IPS-NIHi7 (cell line): ENCODE measurements around the gene CHRM4.

Source experiments
- DNase-seq: peaks from one replicate; pipeline ENCODE4 v3.0.0; 2012; ENCODE audit warnings: mixed read lengths; ENCODE audit errors: extremely low spot score

CHRM4 gene

GRCh38 chr11:46367244-46367915 lies 24.2 kb downstream of the CHRM4 start:
- DNase-seq = peak; percentile 70

DNA sequence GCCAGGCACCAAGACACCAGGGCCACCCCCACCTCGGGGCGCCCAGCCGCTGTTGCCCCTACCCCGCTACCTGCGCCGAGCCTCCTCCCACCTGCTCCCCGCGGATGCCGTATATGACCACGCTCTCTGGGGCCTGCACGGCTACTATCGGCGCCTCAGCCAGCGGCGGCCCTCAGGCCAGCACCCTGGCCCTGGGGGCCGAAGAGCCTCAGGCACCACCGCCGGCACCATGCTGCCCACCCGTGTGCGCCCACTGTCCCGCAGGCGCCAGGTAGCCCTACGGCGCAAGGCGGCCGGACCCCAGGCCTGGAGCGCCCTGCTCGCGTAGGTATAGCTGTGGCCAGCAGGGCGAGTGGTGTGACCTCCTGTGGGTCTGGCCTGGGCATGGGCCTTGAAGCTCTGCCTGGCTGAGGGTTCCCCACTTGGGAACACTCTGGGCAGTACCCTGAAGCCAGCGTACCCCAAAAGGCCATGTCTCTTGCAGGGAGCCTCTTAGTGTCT lies 24.9 kb downstream of the CHRM4 start:
- no peak for DNase-seq

DNA sequence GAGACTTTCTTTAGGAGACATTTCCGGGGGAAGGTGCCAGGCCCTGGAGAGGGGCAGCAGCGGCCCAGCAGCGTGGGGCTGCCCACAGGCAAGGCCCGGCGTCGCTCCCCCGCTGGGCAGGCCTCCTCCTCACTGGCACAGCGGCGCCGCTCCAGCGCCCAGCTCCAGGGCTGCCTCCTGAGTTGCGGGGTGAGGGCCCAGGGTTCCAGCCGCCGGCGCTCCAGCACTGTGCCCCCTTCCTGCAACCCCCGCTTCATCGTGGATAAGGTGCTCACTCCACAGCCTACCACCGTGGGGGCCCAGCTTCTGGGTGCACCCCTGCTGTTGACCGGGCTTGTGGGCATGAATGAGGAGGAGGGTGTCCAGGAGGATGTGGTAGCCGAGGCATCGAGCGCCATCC lies 25.3 kb downstream of the CHRM4 start:
- no peak for DNase-seq

DNA sequence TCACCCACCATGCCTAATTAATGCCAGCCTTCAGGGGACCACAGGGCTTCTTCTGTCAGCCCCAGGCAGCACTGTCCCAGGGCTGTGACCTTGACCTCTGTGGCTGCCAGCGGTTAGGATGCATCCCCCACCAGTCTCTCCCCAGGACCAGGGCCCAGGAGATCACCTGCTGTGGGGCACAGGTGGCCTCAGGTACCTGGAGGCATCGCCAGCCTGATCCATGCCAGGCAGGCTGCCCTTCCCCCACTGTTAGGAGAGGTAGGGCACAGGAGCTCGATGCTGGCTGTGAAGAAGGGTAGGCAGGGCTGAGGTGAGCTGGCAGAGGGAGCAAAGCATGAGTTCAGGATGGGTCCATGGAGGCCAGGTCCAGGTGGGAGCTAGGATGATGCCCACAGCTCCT lies 26.8 kb downstream of the CHRM4 start:
- no peak for DNase-seq

- DNase-seq = no peak
Measured at GRCh38 chr11:46364056-46364455, 27.5 kb downstream of the CHRM4 start.

DNA sequence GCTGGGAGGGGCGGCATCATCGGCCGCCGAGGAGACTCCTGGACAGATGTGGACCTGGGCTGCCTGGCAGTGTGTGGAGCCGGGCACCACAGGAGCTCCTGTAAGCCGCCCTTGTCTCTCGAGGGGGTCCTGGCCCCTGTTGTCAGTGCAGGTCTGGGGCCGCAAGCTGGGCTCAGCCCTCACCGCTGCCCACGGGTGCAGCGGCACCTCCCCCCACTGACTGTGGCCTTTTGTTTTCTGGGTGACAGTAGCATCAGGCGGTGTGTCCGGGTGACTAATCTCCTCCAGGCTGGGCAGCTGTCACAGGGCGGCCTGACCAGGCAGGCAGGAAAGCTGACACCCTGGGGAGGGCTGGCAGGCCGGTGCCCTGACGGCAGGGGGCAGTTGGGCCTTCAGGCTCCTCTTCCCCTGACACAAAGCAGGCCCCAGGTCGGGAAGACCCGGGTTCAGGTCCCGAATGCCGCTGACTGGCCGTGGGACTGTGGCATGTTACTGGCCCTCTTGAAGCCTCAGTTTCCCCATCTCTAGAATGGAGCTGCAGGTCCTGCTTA lies 28.0 kb downstream of the CHRM4 start:
- DNase-seq = no peak

DNA sequence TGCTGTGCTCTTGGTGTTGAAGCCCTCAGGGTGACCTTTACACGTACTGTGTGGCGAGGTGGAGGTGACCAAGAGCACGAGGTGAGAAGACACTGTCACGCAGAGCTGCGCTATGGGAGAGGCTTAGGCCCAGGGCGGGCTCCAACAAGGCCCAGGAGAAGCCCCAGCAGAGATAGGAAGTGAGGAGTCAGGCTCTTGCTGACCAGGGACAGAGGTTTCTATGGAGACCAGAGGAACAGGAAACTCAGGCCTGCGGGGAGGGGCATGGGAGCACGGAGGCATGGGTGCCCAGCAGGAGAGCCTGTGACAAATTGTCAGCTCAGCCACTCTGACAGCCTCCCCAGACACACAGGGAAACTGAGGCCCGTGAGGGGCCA lies 28.6 kb downstream of the CHRM4 start:
- DNase-seq = no peak

DNA sequence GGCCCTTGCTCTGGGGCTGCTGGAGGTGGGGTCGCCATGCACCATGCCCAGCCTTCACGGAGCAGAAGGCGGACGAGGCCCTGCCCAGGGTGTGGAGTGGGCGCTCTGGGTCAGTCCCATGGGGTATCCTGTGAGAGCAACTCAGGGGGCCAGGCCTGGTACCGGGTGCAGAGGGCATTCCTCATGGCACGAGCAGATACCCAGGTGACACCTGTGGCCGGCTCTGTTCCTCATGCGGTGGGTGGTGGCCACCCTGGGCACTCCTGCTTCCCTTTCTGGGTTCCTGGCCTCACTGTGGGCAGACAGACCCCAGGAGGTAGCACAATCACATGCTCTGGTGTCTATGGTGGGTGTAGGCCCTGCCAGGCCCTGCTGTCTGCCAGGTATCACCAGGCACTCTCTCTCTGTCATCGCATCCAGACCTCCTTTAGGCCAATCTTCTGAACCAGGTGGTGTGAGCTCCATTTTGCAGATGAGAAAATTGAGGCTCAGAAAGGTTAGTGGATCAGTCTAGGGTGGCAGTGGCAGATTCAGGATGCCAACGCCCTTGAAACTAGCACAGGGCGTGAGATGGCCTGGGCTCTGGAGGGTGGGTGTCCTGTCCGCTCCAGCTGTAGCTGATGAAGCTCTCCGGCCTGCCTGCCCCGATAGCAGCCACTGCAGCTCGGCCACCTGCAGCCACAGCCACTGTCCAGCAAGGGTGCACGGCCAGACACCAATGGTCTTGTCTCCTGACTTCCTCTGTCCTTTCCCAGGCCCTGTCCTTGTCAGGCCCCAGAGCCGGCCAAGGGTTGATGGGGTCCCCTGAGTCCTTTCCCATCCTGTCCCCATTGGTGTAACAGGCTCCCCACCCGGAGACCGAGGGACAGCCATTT lies 29.2 kb downstream of the CHRM4 start:
- DNase-seq = no peak

DNA sequence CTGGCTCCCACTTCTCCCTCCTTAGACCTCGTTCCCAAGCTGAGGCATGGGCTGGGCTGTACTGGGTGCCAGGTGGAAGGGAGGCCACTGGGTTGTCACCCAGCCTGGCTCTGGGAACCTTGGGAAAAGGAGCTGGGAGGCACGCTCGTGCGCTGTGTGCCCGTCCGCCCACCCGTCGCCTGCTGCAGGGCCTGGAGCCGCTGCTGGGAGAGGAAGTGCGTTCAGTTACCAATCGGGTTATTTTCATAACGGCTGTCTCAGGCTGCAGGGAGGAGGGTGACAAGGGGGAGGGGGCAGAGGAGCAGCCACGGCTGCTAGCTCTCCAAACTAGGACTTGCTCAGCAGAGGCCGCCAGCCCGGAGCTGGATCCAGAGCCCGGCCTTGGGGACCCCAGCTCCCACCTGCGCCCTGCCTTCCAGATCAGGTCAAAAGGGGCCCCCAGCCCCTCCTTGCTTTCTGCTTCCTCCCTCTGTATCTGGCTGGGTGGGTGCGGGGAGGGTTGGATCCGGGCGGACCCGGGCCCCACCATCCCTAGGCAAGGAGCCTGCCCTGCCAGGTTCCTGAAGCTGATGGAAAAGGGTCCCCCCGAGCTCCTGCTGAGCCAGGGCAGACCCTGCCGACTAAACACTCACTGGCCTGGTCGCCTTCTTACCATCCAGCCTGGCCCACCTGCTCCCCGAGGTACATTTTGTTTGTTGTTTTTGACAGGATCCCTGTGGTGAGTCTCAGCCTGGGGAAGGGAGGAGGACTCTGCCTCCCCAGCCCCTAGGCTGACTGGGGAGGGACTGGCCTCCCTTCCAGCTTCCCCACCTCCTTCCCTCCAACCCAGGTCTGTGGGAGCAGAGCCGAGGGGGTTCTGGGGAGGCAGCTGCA lies 30.1 kb downstream of the CHRM4 start:
- no peak for DNase-seq

- DNase-seq = no peak
Measured at GRCh38 chr11:46360878-46361277, 30.7 kb downstream of the CHRM4 start.

- DNase-seq = no peak
Measured at GRCh38 chr11:46359953-46360352, 31.6 kb downstream of the CHRM4 start.

DNA sequence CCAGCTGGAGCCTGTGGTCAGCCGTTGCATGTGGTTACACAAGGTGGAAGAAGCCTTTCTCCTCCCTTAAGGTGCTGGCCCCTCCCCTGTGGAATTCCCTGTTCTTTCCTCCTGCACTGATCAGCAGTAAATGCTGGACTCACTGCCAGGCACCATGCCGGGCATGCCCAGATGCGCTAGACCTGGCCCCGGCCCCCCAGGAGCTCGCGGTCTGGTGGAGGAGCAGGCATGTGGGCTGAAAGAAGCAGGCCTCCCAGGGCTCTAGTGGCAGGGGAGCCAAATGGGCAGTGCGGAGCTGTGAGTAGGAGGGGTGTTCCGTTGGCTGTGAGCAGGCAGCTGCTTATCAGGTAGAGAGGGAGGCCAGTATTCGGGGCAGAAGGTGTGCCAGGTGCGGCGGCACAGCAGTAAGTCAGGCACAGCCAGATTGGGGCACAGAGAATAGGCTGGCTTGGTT lies 34.1 kb downstream of the CHRM4 start:
- no peak for DNase-seq

DNA sequence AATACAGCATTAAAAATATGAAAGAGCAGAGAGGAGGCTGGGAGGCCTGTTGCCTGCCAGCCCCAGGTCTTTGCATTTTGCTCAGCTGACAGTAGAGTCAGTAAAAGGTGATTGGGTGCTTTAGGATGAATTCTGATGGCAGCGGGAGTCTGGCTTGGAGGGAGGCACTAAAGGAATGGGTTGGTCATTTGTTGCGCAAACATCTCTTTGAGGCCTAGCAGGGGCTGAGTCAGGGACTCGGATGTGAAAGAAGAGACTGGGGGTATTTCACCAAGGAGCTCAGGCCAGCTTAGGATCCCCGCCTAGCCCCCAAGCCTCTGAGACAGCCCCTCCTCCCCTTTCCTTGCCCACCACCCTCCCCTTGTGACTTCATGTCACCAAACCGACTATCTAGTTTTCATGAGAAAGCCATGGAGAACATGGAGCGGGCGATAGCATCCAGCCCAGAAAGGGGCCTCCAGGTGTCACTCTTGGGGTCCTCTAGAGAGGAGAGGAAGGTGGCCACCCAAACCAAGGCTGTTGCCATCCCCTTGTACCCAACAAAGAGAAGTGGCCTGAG lies 34.6 kb downstream of the CHRM4 start:
- no peak for DNase-seq

DNA sequence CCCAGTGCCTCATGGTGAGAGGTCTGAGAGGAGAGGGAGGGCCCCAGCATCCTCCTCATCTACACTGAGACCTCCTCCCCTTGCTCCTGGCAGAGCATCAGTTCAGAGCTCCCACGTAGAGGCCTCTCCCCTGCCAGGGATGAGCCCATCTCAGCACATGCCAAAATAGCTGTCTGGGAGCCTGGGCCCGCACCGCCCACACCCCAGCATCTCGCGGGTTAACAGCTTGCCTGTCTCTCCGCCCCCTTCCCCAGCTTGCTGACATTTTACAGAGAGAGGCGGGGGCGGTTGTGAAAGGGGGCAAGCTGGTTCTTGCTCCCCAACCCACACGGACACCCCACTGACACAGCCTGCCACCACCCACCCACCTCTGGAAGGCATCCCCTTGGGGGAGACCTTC lies 37.9 kb downstream of the CHRM4 start:
- no peak for DNase-seq

GRCh38 chr11:46352063-46352841 lies 39.3 kb downstream of the CHRM4 start:
- peak; percentile 73 for DNase-seq

GRCh38 chr11:46351606-46352005 lies 40.0 kb downstream of the CHRM4 start:
- DNase-seq = no peak

- DNase-seq = no peak
Measured at GRCh38 chr11:46351148-46351547, 40.4 kb downstream of the CHRM4 start.

GRCh38 chr11:46350695-46351094 lies 40.9 kb downstream of the CHRM4 start:
- DNase-seq = no peak

GRCh38 chr11:46348566-46349401 lies 42.8 kb downstream of the CHRM4 start:
- no peak for DNase-seq
